Regular cardiac myocyte (primary cell): Measurements from ENCODE around the gene ATP6V0C. TPM values are rescaled to one million over a fixed set of nuclear protein-coding genes. Genes with fewer than 3 reads are reported as not detected.

ENCODE experiments used
- total RNA-seq: library from RNA; depleted of rRNA; stranded (reverse); fragments of >200 nt; gene quantifications from 2 replicates; pipeline ENCODE4 v1.2.3, GENCODE V29; 2014

ATP6V0C gene
- total RNA-seq, result 6.8 and 8.4 TPM in 2 replicates

GRCh38 chr16:2513405-2514332 lies at the start of gene ATP6V0C:
Gene ATP6V0C (plus strand): TSS chr16:2513952. CDS start chr16:2514104, 152 bp downstream.

GRCh38 chr16:2471016-2471652 lies 42.6 kb upstream of the ATP6V0C start, which contains the start of gene NTN3:
Gene NTN3 (plus strand): TSS chr16:2471297. CDS start chr16:2471702, 405 bp downstream.

DNA sequence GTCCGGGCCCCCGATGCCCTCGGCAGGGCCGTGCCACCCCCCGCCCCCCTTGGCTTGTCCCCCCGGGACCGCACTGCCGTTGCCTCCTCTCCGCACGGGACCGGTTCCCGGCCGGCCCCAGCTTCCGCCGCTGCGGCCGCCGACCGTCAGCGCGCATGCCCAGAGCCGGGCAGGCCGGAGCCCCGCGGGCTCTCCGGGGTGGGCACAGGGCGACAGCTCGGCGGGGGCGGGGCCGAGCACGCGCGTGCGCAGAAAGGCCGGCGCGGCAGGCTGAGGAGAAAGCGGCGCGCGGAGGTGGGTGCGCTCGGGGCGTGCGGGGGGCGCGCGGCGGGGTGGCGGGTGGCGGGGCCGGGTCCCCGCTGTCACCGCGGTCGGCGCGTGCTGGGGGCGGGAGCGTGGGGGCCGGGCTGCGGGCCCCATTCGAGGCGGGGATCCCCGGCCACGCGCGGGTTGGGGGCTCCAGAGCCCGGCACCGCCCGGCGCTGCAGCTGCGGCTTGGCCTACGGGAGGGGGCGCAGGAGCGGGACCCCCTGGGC lies 38.8 kb upstream of the ATP6V0C start, which contains the start of gene TBC1D24:
TSS of gene TBC1D24 (plus strand) at position 251 of the 536 bp plus-strand sequence. CDS start 21,022 bp downstream, outside the sequence.

GRCh38 chr16:2520097-2520783 lies 6.5 kb downstream of the ATP6V0C start, which contains the start of gene AMDHD2:
Gene AMDHD2 (plus strand): TSS chr16:2520371. CDS start chr16:2520459, 88 bp downstream.

GRCh38 chr16:2531371-2531695 lies 17.6 kb downstream of the ATP6V0C start, which contains the start of gene CEMP1:
Gene CEMP1 (minus strand): TSS chr16:2531408. CDS start chr16:2531073, 335 bp downstream.

DNA sequence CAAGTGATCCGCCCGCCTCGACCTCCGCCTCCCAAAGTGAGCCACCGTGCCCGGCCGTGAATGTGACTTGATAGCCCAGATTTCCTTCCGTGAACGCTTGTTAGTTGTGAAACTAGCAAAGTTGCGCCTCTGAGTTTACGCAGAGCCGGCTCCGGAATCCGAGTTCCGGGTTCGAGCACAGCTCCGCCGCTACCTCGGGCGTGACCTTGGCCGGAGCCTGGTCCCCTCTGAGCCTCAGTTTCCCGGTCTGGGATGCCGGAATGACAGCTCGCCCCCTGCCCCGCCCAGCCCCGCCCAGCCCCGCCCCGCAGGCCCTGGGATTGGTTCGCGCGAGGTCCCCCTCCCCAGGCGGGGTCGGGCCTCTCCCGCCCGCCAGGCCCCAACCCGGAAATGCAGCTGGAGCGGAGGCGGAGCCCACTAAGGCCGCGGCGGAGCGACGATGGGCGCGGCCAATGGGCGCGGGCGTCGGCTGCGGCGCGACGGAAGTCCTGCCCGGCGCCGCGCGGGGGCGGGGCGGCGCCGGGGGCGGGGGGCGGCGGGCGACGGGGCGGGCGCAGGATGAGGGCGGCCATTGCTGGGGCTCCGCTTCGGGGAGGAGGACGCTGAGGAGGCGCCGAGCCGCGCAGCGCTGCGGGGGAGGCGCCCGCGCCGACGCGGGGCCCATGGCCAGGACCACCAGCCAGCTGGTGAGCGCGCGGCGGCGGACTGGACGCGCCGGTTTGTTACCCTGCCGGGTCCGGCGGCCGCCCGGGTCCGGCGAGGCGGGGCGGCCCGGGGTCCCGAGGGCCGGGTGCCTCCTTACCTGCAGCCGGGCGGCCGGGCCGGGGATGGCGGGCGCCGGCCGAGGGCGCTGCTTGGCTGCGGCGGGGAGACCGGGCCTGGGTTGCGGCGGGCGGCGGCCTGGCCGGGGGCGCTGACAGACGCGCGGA lies 24.0 kb downstream of the ATP6V0C start, which contains the start of gene PDPK1:
TSS of gene PDPK1 (plus strand) at position 571 of the 929 bp plus-strand sequence. CDS start at position 663, 92 bp downstream.

Other genes starting within 250 kb of the ATP6V0C start
- 39.2 and 117 TPM in 2 replicates for gene RNPS1, start 245.8 kb upstream of the ATP6V0C start, total RNA-seq
- 2.1 and 2.8 TPM in 2 replicates for gene ABCA3, start 173.2 kb upstream of the ATP6V0C start, total RNA-seq
- 4.2 and 37.0 TPM in 2 replicates for gene CCNF, start 84.5 kb upstream of the ATP6V0C start, total RNA-seq
- 1.7 and 12.5 TPM in 2 replicates for gene TEDC2, start 53.8 kb upstream of the ATP6V0C start, total RNA-seq
- 0.19 and 0.56 TPM in 2 replicates for gene NTN3, start 42.7 kb upstream of the ATP6V0C start, total RNA-seq
- gene TBC1D24, start 38.8 kb upstream of the ATP6V0C start, total RNA-seq, result 11.3 and 16.3 TPM in 2 replicates
- gene AMDHD2, start 6.4 kb downstream of the ATP6V0C start, total RNA-seq, result 24.0 and 42.3 TPM in 2 replicates
- not detected in 2 replicates for gene CEMP1, start 17.5 kb downstream of the ATP6V0C start, total RNA-seq
- 16.9 and 22.8 TPM in 2 replicates for gene PDPK1, start 24.1 kb downstream of the ATP6V0C start, total RNA-seq
- 21.4 and 32.6 TPM in 2 replicates for gene KCTD5, start 168.6 kb downstream of the ATP6V0C start, total RNA-seq
- gene PRSS27, start 206.3 kb downstream of the ATP6V0C start, total RNA-seq, result 0.19 and 0.56 TPM in 2 replicates
- gene SRRM2, start 238.7 kb downstream of the ATP6V0C start, total RNA-seq, result 38.5 and 43.7 TPM in 2 replicates